ENCODE results near the gene ILK.
A peak's percentile ranks its signal among the peaks of the same experiment; 100 is the strongest.

ILK gene

DNA sequence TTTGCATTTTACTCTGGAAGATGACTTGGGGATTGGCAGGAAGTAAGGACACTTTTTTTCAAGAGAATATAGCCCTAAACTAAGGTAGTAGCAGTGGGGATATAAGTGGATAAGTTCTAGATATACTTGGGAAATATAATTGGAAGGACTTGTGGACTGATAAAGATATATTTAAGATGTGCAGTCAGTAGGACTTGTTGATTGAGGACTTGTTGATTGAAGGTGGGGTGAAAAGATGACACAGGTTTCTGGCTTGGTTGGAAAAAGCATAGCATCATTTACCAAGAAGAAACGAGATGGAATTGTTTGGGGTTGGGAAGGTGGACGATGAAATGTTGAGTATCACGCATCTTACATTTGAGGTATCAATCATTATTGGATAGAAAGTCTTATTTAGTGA is 9.9 kb downstream of the ILK start:
- no peak for DNase-seq (ENCODE audit: low read depth, low spot score)
- Histone ChIP-seq H3K9me3 (ENCODE audit: control insufficient read depth, insufficient read depth, low read length) (no peaks in the 10 kb centered on the region), H3K4me3 (ENCODE audit: low read length) (no peak overlapping the region), H3K27ac (ENCODE audit: low read length) (no peak overlapping the region), H3K4me1 (ENCODE audit: control insufficient read depth, insufficient read depth, low read length) (no peaks in the 10 kb centered on the region; the same call in 1 of the 2 replicates), H3K27me3 (ENCODE audit: control insufficient read depth, insufficient read depth, low read length) (no peaks in the 10 kb centered on the region), H3K36me3 (ENCODE audit: control insufficient read depth, insufficient read depth, low read length) (peaks cover 23% of the 10 kb centered on the region; the same call in 1 of the 2 replicates)
- 100% methylated on average over 3 of the region's 3 CpGs for WGBS (ENCODE audit: insufficient coverage, insufficient read length)

- Histone ChIP-seq H3K4me1 (ENCODE audit: control insufficient read depth, insufficient read depth, low read length) (no peaks in the 10 kb centered on the region; the same call in 1 of the 2 replicates), H3K27ac (ENCODE audit: low read length) (no peak overlapping the region), H3K36me3 (ENCODE audit: control insufficient read depth, insufficient read depth, low read length) (peaks cover 14% of the 10 kb centered on the region; the same call in 1 of the 2 replicates), H3K9me3 (ENCODE audit: control insufficient read depth, insufficient read depth, low read length) (no peaks in the 10 kb centered on the region), H3K27me3 (ENCODE audit: control insufficient read depth, insufficient read depth, low read length) (no peaks in the 10 kb centered on the region), H3K4me3 (ENCODE audit: low read length) (no peak overlapping the region)
- WGBS (ENCODE audit: insufficient coverage, insufficient read length) = no CpG with 5 or more reads among the region's 2 CpGs
- no peak for DNase-seq (ENCODE audit: low read depth, low spot score)
Measured at GRCh38 chr11:6614446-6614845, 10.9 kb downstream of the ILK start.

DNA sequence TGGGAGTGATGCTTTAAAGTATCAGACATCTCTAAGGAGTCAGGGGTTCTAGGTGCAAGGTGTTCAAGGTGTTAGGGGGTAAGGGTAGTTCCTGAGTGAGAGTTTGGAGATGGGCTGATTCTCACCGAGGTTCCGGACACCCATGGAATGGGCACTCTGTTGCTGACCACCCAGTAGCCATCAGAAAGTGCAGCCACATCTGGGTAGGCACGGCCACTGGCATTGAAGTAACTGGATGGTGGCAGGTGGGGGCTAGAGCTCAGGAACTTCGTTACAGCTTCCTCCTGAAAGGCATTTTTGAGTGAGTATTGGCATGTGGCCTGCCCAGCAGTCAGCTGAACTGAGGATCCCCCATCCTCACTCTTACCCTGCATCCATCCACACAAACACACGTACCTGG is 11.5 kb downstream of the ILK start:
- no peak overlapping the region for H3K4me3 ChIP-seq (ENCODE audit: low read length)
- no peak for DNase-seq (ENCODE audit: low read depth, low spot score)
- WGBS (ENCODE audit: insufficient coverage, insufficient read length) = no CpG with 5 or more reads among the region's 5 CpGs
- no peaks in the 10 kb centered on the region for H3K9me3 ChIP-seq (ENCODE audit: control insufficient read depth, insufficient read depth, low read length)
- peaks cover 8% of the 10 kb centered on the region; the same call in 1 of the 2 replicates for H3K36me3 ChIP-seq (ENCODE audit: control insufficient read depth, insufficient read depth, low read length)
- H3K27ac ChIP-seq (ENCODE audit: low read length) = no peak overlapping the region
- H3K27me3 ChIP-seq (ENCODE audit: control insufficient read depth, insufficient read depth, low read length) = no peaks in the 10 kb centered on the region
- H3K4me1 ChIP-seq (ENCODE audit: control insufficient read depth, insufficient read depth, low read length) = no peaks in the 10 kb centered on the region; the same call in 1 of the 2 replicates

GRCh38 chr11:6615882-6616585 is 12.5 kb downstream of the ILK start:
- no peak overlapping the region for H3K4me3 ChIP-seq (ENCODE audit: low read length)
- H3K9me3 ChIP-seq (ENCODE audit: control insufficient read depth, insufficient read depth, low read length) = no peaks in the 10 kb centered on the region
- no peak for DNase-seq (ENCODE audit: low read depth, low spot score)
- H3K27ac ChIP-seq (ENCODE audit: low read length) = no peak overlapping the region
- no peaks in the 10 kb centered on the region; the same call in 1 of the 2 replicates for H3K4me1 ChIP-seq (ENCODE audit: control insufficient read depth, insufficient read depth, low read length)
- no peaks in the 10 kb centered on the region for H3K36me3 ChIP-seq (ENCODE audit: control insufficient read depth, insufficient read depth, low read length)
- WGBS (ENCODE audit: insufficient coverage, insufficient read length) = no CpG with 5 or more reads among the region's 9 CpGs
- H3K27me3 ChIP-seq (ENCODE audit: control insufficient read depth, insufficient read depth, low read length) = no peaks in the 10 kb centered on the region

GRCh38 chr11:6616596-6617250 is 13.1 kb downstream of the ILK start:
- no CpG with 5 or more reads among the region's 14 CpGs for WGBS (ENCODE audit: insufficient coverage, insufficient read length)
- no peak overlapping the region for H3K27ac ChIP-seq (ENCODE audit: low read length)
- no peaks in the 10 kb centered on the region for H3K36me3 ChIP-seq (ENCODE audit: control insufficient read depth, insufficient read depth, low read length)
- H3K4me3 ChIP-seq (ENCODE audit: low read length) = no peak overlapping the region
- no peak for DNase-seq (ENCODE audit: low read depth, low spot score)
- H3K9me3 ChIP-seq (ENCODE audit: control insufficient read depth, insufficient read depth, low read length) = no peaks in the 10 kb centered on the region
- H3K4me1 ChIP-seq (ENCODE audit: control insufficient read depth, insufficient read depth, low read length) = no peaks in the 10 kb centered on the region; the same call in 1 of the 2 replicates
- no peaks in the 10 kb centered on the region for H3K27me3 ChIP-seq (ENCODE audit: control insufficient read depth, insufficient read depth, low read length)

DNA sequence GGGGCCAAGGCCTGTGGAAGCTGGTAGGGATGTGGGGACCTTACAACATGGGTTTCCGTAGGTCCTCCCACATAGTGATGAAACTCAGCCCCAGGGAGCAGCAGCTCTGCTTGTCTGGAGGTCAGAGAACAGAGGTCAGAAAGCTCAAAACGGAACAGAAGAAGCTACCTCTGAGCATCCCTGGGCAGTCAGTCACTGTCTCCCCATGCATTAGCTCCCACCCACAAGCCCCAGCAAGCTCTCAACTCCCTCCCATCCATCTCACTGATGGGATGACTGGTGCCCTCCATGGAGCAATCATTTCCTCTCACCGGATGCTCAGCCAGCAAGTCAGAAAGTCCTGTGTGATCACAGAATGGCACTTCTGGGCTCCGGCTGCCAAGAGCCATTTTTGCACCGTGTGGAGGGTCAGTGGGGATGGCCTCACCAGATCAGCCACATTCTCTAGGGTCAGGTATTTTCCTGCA is 13.8 kb downstream of the ILK start:
- no peak for DNase-seq (ENCODE audit: low read depth, low spot score)
- Histone ChIP-seq H3K4me1 (ENCODE audit: control insufficient read depth, insufficient read depth, low read length) (no peaks in the 10 kb centered on the region; the same call in 1 of the 2 replicates), H3K36me3 (ENCODE audit: control insufficient read depth, insufficient read depth, low read length) (no peaks in the 10 kb centered on the region), H3K9me3 (ENCODE audit: control insufficient read depth, insufficient read depth, low read length) (no peaks in the 10 kb centered on the region), H3K27ac (ENCODE audit: low read length) (no peak overlapping the region), H3K4me3 (ENCODE audit: low read length) (no peak overlapping the region), H3K27me3 (ENCODE audit: control insufficient read depth, insufficient read depth, low read length) (no peaks in the 10 kb centered on the region)
- no CpG with 5 or more reads among the region's 5 CpGs for WGBS (ENCODE audit: insufficient coverage, insufficient read length)

DNA sequence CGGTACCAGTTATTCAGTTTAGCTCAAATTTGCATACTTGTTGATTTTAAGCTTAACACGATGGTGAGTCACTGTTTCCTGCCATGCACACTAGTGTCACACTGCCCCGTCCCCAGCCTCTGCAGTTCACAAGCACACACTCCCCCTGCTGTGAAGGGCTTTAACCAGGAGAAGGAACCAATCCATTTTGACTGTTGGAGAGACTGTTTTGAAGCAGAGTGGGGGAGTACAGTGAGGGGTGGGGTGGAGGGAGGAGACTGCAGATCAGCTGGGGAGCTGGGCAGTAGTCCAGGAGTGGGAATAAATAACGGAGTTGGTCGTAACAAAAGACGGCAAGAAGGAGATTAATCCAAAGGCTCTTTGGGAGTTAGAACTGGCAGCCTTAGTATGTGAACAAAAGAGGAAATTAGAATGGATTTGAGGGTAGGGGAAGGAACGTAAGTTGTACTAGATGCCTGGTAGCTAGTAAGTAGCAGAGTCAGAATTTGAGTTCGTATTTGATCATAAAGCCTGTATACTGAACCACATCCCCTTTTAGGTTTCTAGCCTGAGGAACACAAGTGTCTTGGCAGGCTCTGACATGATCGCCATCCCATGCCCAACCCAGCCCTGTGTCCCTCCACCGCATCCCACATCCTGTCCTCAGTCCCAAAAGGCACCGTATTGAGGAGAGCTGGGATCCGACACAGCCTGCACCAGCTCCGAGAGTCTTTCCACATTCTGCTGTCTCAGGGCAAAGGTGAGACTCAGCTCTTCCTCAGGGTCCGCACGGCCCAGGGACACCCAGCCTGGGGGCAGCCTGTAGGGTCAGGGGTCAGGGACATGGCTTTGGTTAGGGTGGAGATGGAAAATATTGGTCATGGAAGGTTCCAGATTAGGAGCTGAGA is 14.8 kb downstream of the ILK start:
- WGBS (ENCODE audit: insufficient coverage, insufficient read length) = 100% methylated on average over 1 of the region's 15 CpGs
- Histone ChIP-seq H3K36me3 (ENCODE audit: control insufficient read depth, insufficient read depth, low read length) (no peaks in the 10 kb centered on the region; the same call in 1 of the 2 replicates), H3K9me3 (ENCODE audit: control insufficient read depth, insufficient read depth, low read length) (no peaks in the 10 kb centered on the region), H3K4me3 (ENCODE audit: low read length) (peak overlapping the region; percentile 66; the same call in 1 of the 2 replicates), H3K27me3 (ENCODE audit: control insufficient read depth, insufficient read depth, low read length) (no peaks in the 10 kb centered on the region), H3K4me1 (ENCODE audit: control insufficient read depth, insufficient read depth, low read length) (no peaks in the 10 kb centered on the region; the same call in 1 of the 2 replicates), H3K27ac (ENCODE audit: low read length) (no peak overlapping the region)
- DNase-seq (ENCODE audit: low read depth, low spot score) = no peak

- no CpG with 5 or more reads among the region's 16 CpGs for WGBS (ENCODE audit: insufficient coverage, insufficient read length)
- Histone ChIP-seq H3K9me3 (ENCODE audit: control insufficient read depth, insufficient read depth, low read length) (no peaks in the 10 kb centered on the region), H3K4me3 (ENCODE audit: low read length) (peak within 1 kb of the TSS; percentile 66), H3K27me3 (ENCODE audit: control insufficient read depth, insufficient read depth, low read length) (no peaks in the 10 kb centered on the region), H3K4me1 (ENCODE audit: control insufficient read depth, insufficient read depth, low read length) (no peaks in the 10 kb centered on the region; the same call in 1 of the 2 replicates), H3K27ac (ENCODE audit: low read length) (no peak within 1 kb of the TSS), H3K36me3 (ENCODE audit: control insufficient read depth, insufficient read depth, low read length) (no peaks in the 10 kb centered on the region; the same call in none of the 2 replicates)
- DNase-seq (ENCODE audit: low read depth, low spot score) = no peak
Measured at GRCh38 chr11:6619004-6619745, 15.6 kb downstream of the ILK start, which contains the start of gene TPP1. Gene TPP1, minus strand, starts transcription at chr11:6619422. Its CDS starts 22 bp downstream, at chr11:6619400.

DNA sequence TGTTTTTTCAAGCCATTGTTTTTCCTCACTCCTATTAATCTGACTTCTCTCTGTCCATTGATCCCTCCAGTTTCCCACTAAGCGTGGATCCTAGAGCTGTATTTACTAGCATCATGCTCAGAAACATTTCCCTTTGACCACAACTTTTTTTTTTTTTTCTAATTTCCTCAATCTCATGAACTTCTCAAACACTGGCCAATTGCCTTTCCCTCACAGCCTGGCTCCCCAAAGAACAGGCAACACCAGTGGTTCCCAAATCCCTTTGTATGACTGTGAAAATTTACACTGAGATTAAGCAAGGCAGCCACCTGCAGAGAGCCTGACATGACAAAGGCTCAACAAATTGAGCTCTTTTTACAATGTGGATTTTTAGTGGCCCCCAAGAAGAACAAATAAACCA is 17.1 kb downstream of the ILK start:
- no peak overlapping the region for H3K27ac ChIP-seq (ENCODE audit: low read length)
- no peak for DNase-seq (ENCODE audit: low read depth, low spot score)
- H3K4me1 ChIP-seq (ENCODE audit: control insufficient read depth, insufficient read depth, low read length) = no peaks in the 10 kb centered on the region; the same call in 1 of the 2 replicates
- no peaks in the 10 kb centered on the region for H3K27me3 ChIP-seq (ENCODE audit: control insufficient read depth, insufficient read depth, low read length)
- H3K36me3 ChIP-seq (ENCODE audit: control insufficient read depth, insufficient read depth, low read length) = no peaks in the 10 kb centered on the region; the same call in none of the 2 replicates
- H3K4me3 ChIP-seq (ENCODE audit: low read length) = no peak overlapping the region
- no peaks in the 10 kb centered on the region for H3K9me3 ChIP-seq (ENCODE audit: control insufficient read depth, insufficient read depth, low read length)
- no CpG with 5 or more reads among the region's 1 CpG for WGBS (ENCODE audit: insufficient coverage, insufficient read length)
